Suppressor macrophage (primary cell): ENCODE results near the gene DNAAF2.

Source experiments
- DNase-seq, 4 experiments: peaks; one replicate each; pipeline ENCODE4 v3.0.0-alpha.2; 2020 to 2022

DNAAF2 gene

GRCh38 chr14:49582113-49582977, 52.7 kb downstream of the DNAAF2 start:
- DNase-seq = no peak

GRCh38 chr14:49581209-49582112, 53.6 kb downstream of the DNAAF2 start:
- DNase-seq = no peak

GRCh38 chr14:49579841-49580240, 55.2 kb downstream of the DNAAF2 start:
- no peak for DNase-seq

GRCh38 chr14:49578141-49578540, 56.9 kb downstream of the DNAAF2 start:
- no peak for DNase-seq
